NCI-H446 (cell line): ENCODE results near the gene ZNF786.
"Not testable (repeated sequence)": the region's sequence is repeated elsewhere in the genome, so short reads cannot be mapped to it uniquely, and the experiment has no call there.

Source experiments
- DNase-seq, 2 experiments: peaks; one replicate each; lab custom pipeline; 2025; lab: John Stamatoyannopoulos, UW

Gene ZNF786

GRCh38 chr7:149084407-149084806 is 6.1 kb downstream of the ZNF786 start:
- no peak for DNase-seq

GRCh38 chr7:149081914-149082313 is 8.6 kb downstream of the ZNF786 start:
- no peak for DNase-seq

GRCh38 chr7:149077594-149077993 is 12.9 kb downstream of the ZNF786 start:
- no peak for DNase-seq

- DNase-seq: no peak
These were observed 15.2 kb downstream of the ZNF786 start for GRCh38 chr7:149075286-149075685.

GRCh38 chr7:149074116-149074885 is 16.2 kb downstream of the ZNF786 start:
- no peak for DNase-seq

GRCh38 chr7:149072438-149072775 is 18.1 kb downstream of the ZNF786 start:
- DNase-seq: no peak

DNA sequence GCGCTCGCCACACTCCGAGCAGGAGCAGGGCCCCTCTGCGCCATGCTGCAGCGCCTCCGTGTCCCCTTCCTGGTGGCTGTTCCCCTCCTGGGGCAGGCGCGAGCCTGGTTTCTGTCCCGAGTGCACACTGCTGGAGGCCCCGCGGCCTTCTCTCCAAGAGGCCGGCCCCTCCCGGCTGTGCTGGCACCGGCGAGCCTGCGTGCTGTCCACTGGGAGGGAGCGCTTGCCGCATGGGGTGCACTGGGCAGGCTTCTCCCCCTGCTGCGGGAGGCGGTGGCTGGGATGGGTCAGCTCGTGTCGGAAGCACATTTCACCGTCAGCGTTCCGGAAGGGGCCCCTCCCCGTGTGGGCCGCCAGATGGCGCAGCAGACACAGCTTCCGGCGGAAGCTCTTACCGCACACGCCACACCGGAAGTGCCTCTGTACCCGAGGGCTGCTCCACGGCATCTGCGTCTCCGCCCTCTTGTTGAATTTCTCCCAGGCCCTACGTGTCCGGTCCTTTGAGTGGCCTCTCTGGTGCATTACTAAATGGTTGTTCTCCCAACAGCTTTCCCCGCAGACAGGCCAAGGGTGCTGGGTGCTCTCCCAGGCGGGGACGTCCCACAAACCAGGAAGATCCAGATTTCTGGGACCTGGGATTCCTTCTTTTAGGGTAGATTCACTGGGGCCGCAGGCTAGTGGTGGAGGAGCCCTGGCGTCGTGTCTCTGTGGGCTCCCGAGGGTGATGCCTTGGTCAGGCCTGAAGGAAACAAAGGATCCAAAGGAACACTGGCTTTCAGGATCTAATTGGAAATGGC is 18.7 kb downstream of the ZNF786 start:
- no peak for DNase-seq

GRCh38 chr7:149071182-149071635 is 19.3 kb downstream of the ZNF786 start:
- DNase-seq: no peak

DNA sequence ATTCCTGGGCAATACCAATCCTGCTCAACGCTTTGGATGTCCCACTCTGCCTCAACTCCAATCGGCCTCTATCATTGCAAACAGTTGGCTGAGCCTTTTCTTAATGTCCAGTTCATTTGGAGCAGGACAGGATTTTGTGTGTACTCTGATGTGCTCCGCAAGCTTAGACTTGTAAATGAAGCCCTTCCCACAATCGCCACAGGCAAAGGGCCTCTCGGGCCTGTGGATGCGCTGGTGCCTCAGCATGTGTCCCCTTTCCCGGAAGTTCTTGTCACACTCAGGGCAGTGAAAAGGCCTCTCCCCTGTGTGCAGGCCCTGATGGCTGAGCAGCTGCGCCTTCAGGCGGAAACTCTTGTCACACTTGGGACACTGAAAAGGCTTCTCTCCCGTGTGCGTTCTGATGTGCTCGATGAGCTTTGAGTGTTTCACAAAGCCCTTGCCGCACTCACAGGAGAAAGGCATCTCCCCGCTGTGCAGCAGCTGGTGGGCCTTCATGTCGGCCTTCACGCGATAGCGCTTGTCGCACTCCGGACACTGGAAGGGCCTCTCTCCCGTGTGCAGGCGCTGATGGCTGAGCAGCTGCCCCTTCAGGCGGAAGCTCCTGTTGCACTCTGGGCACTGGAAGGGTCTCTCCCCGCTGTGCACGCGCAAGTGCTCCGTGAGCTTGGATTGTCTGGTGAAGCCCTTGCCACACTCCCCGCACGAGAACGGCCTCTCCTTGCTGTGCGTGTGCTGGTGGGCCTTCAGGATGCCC is 20.0 kb downstream of the ZNF786 start:
- DNase-seq: no peak

GRCh38 chr7:149067869-149068268 is 22.6 kb downstream of the ZNF786 start:
- no peak for DNase-seq

GRCh38 chr7:149063476-149063875 is 27.0 kb downstream of the ZNF786 start:
- DNase-seq: no peak

GRCh38 chr7:149062217-149062899 is 28.2 kb downstream of the ZNF786 start:
- not testable (repeated sequence) for DNase-seq

GRCh38 chr7:149060156-149060555 is 30.4 kb downstream of the ZNF786 start:
- DNase-seq: no peak

- DNase-seq: no peak
These were observed 36.6 kb downstream of the ZNF786 start for GRCh38 chr7:149053885-149054284.

DNA sequence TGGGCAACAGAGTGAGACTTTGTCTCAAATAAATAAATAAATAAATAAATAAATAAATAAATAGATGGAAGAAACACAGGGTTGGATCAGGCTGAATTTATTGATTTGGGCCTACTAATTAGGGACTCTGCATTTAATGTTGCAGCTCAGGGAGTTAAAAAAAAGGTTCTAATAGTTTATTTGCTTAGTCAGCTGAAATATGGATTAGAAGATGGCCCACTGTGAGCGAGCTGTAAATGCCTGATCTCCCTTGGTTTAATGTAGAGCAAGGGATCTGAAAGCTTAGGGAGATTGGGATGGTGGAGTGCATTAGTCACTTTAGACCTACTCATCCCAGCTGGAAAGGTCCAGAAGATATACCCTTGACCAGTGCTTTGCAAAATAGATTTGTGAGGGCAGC is 37.1 kb downstream of the ZNF786 start:
- DNase-seq: no peak

GRCh38 chr7:149050941-149051340 is 39.6 kb downstream of the ZNF786 start:
- no peak for DNase-seq

DNA sequence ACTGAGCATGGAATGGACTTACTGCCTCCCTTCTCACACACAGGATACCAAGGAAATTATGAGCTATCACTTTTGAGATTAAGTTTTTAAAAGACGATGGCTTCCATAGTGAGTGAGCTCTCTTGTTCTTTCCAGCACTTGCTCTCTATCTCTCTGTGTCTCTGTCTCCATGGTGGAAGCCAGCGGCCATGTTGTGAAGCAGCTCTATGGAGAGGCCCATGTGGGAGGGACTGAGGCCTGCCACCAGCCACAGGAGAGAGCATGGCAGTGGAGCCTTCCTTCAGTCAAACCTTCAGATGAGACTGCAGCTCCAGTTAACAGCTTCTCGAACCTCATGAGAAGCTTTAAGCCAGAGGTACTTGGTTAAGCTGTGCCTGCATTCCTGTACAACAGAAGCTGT is 41.7 kb downstream of the ZNF786 start:
- DNase-seq: no peak

DNA sequence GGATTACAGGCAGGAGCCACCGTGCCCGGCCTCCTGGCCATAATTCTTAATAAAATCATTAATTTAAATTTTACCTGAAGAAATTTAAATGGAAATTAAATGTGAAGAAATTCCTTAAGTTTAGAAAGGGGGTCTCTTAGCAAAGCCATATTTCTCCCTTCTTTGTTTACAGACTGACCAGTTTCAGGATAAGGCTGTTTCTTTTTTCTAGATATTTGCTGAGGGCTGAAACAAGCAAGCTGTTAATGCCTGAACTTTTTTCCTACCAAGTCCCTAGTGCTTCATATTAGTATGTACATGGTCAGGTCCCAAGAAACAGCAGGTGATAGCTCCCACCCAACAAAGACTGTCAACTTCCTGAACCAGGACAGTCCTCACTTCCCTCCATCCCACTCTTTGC is 44.1 kb downstream of the ZNF786 start:
- DNase-seq: no peak

GRCh38 chr7:149043936-149044335 is 46.6 kb downstream of the ZNF786 start:
- no peak for DNase-seq

DNA sequence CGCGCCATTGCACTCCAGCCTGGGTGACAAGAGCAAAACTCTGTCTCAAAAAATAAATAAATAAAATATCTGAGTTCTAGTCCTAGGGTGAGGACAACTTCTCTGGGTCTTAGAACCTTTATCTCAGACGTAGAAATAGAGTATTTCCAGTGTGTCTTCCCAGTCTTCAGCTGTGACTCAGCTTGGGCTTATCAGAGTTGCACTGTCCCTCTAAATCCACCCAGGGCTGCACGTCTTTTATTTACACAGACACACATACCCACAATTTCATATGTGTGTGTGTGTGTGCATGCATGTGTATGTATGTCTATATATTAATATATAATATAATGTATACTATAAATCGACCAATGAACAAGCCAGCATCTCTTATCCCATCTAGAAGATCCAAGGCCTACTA is 49.2 kb downstream of the ZNF786 start:
- no peak for DNase-seq

DNA sequence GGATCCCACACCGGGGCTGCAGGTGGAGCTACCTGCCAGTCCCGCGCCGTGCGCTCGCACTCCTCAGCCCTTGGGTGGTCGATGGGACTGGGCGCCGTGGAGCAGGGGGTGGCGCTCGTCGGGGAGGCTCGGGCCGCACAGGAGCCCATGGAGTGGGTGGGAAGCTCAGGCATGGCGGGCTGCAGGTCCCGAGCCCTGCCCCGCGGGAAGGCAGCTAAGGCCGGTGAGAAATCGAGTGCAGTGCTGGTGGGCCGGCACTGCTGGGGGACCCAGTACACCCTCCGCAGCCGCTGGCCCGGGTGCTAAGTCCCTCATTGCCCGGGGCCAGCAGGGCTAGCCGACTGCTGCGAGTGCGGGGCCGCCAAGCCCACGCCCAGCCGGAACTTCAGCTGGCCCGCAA is 51.9 kb downstream of the ZNF786 start:
- not testable (repeated sequence) for DNase-seq

- no peak for DNase-seq
These were observed 53.8 kb downstream of the ZNF786 start for GRCh38 chr7:149036676-149037075.
